LoVo (cell line): ENCODE measurements around the gene ARL6IP1.
"Not testable (repeated sequence)": the region's sequence is repeated elsewhere in the genome, so short reads cannot be mapped to it uniquely, and the experiment has no call there.

Experiments
- DNase-seq: peaks from one replicate; pipeline ENCODE4 v3.0.0-alpha.2; 2016; ENCODE audit warnings: low spot score

ARL6IP1 gene

DNA sequence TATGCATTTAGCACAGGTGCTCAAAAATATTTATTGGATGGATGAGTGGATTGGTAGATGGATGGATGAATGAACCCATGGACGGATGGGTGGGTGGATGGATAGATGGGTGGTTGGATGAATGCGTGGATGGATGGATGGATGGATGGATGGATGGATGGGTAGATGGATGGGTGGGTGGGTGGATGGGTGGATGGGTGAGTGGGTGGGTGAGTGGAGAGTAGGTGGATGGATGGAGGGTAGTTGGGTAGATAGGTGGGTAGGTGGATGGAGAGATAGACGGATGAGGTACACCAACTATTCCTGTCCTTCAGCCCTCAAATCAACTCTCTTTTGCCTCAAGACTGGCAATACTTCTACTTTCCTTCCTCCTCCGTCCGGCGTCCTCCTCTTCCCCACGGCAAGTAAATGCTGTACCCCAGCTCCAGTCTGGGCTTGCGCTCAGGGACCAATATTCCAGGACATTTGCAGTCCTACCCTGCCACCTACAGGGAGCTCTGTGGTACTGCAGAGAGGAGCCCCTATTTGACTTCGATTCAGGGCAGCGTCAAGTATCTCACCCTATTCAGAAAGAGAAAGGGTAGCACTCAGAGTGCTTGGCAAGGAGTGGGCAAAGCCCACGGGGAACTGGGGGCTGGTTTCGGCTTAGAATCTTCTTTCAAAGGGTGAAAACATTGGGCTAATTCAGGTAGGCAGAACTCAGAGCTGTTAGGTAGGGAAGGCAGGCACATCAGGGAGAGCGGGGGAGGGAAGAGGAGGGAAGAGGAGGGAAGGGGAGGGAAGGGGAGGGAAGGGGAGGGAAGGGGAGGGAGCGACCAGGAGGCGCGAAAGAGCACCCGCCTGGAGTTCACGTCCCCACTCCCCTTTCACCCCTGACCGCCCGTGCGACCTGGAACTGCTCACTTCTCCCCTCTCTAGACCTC lies 41.5 kb downstream of the ARL6IP1 start:
- not testable (repeated sequence) for DNase-seq

DNA sequence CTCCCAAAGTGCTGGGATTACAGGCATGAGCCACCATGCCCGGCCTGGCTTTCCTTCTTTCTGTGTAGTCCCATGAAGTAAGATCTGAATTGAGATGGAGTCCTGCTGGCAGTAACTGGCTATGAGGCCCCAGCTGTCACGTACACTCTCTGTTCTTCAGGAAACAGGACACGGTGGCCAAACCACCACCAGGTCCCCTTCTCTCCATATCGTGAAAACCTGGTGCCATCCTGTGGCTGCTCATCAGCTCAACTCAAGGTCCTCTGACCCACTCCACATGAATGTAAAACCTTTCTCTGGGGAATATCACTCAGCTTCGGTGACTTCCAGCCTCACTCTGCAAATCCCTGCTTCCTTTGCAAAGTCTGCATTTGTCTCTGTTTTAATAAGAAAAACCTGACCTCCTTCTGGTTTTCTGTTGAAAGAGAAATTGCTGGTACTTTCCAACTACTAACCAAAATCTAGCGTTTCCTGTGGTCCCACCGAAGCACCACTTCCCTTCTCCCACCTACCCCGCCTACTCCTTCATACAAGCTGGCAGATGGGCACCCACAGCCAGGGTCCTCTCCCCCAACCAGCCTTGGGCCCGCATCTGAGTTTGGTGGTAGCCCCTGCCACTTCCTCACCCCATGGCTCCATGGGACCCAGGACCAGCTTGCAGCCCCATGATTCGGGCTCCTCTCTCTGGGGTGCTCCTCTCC lies 43.2 kb downstream of the ARL6IP1 start:
- DNase-seq, result not testable (repeated sequence)

DNA sequence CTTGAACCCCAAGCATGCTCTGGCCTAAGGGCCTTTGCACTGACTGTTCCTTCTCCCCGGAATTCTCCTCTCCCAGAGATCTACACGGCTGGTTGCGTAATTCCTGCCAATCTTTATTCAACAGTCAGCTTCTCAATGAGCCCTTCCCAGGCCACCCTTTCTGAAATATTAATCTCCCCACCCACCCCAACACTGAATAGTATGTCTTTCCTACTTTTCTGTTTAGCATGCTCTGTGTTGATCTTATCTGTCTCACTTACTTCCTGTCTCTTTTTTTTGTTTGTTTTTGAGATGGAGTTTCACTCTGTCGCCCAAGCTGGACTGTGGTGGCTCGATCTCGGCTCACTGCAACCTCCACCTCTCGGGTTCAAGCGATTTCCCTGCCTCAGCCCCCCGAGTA lies 44.7 kb downstream of the ARL6IP1 start:
- not testable (repeated sequence) for DNase-seq

DNA sequence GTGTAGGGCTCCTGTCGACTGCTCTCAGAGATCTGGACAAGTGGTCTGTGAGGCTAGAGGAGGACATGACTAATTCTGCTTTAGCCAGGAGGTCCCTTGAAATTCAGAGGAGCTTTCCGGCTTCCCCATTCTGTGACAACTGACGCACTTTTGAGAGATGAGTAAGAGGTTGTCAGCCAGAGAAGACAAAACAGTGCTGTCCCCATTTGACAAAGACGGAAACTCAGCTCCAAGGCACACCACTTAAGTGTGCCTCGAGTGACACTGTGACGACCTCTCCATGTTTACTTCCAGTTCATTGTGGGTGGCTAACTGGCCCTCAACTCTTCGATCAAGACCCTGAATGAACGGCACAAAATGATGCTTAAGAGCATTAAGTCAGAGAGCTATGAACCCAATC lies 58.5 kb downstream of the ARL6IP1 start:
- not testable (repeated sequence) for DNase-seq
